ENCODE measurements around the gene ELMO3. TPM values are rescaled to one million over a fixed set of nuclear protein-coding genes. Genes with fewer than 3 reads are reported as not detected.
A peak's percentile ranks its signal among the peaks of the same experiment; 100 is the strongest.

Gene ELMO3
- total and polyA plus RNA-seq, 2 donors, result 2.7 to 6.4 TPM

DNA sequence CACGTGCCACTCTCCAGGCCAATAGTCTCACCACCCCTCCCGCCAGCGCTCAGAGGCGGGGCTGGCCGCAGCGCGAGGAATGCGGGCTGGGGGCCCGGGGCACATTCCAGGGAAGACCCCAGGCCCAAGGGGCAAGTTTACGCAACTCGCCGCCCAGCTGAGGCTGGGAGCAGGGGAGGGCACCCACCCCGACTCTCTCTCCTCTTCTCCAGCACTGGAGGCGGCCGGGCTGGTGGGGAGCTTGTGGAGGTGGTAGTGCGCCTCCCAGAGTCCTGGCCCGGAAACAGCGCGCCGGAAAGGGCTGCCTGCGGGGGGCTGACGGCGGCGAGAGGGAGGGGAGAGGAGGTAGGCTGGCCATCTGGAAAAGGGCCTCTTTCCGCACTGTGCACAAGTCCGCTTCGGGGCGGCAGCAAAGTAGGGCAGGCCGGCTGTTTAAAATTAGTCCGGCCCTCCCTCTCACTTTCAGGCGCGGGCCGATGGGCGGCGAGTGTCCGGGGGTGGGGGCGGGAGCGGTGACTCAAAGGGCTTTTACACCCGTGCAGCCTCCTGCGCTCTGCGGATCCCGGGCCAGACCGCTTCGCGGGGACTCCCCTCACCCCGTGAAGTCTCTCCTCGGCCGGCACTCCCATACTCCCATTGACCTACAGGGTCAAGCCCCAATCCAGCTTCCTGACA, 47.3 kb downstream of the ELMO3 start:
- no peaks in the 10 kb centered on the region for H3K4me1 ChIP-seq (ENCODE audit: insufficient read depth)
- DNase-seq (ENCODE audit: extremely low spot score), result no peak
- H3K36me3 ChIP-seq (ENCODE audit: insufficient read depth), result no peaks in the 10 kb centered on the region
- under 1% methylated on average over 48 of the region's 48 CpGs for WGBS
- H3K4me3 ChIP-seq (ENCODE audit: low read depth, low read length), result peak overlapping the region; percentile 69
- H3K27ac ChIP-seq (ENCODE audit: low read depth), result peak overlapping the region; percentile 66

DNA sequence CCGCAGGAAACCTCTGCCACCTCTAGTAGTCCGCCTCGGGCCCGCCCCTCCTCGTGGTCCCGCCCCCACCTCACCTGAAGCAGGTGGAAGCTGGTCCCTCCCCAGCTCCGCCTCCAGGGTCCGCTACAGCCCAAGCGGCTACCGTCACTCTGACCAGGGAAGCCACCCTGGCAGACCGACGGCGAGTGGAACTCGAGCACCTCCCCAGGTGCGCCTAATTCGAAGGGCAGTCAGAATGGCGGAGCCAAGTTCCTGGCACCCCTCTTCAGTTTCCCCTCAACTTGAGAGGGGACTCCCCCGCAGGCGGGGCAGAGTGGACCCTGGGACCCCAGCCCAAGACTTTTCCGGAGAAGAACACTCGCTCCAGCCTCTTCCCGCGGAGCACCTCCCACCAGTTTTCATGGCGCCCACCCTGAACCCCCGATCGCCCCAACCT, 47.8 kb downstream of the ELMO3 start:
- DNase-seq (ENCODE audit: extremely low spot score), result no peak
- WGBS, result under 1% methylated on average over 26 of the region's 26 CpGs
- Histone ChIP-seq H3K27ac (ENCODE audit: low read depth) (peak overlapping the region; percentile 60), H3K4me1 (ENCODE audit: insufficient read depth) (no peaks in the 10 kb centered on the region), H3K36me3 (ENCODE audit: insufficient read depth) (no peaks in the 10 kb centered on the region), H3K4me3 (ENCODE audit: low read depth, low read length) (peak overlapping the region; percentile 69)

DNA sequence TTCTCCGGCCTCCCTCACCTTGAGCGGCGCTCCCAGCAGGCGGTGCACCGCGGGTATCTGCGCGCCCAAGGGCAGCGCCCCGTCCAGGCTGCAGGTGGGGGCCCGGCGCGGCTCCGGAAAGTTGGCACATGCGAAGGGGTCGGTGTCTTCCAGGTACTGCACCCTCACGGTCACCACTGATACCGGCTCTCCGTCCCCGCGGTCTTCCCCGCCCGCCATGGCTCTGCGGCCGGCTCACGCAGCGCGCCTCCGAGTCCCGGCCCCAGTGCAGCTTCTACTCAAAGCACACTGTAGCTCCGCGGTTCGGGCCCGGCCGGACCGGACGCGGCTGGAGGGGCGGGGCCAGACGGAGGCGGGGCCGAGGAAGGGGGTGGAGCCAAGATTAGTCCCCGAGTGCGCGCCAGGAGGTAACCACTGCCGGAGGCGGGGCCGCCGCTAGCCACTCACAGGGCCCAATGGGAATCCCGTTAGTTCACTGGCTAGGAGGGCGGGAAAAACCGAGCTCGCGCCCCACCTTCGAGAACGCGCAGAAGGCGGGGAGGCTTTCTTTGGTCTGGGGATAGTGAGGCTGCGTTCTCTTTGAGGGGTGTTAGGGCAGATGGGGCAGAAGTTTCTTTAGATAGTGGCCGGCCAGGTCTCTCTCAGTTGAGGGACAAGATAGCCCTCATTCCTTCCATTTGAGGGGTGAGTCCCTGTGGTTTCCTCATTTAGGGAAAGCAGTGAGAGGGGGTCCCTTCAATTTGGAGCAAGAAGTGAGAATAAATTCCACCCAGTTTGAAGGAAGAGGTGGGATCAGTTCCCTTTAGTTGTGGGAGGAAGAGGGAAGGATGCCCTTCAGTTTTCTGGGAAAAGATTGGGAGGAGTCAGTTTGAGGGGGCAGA, 48.5 kb downstream of the ELMO3 start, which contains the start of gene FHOD1:
FHOD1 (minus strand) TSS at position 290 of the 881 bp plus-strand sequence; CDS start at position 219, 71 bp downstream.
- H3K4me3 ChIP-seq (ENCODE audit: low read depth, low read length), result peak within 1 kb of the TSS; percentile 69
- H3K36me3 ChIP-seq (ENCODE audit: insufficient read depth), result no peaks in the 10 kb centered on the region
- H3K4me1 ChIP-seq (ENCODE audit: insufficient read depth), result no peaks in the 10 kb centered on the region
- WGBS, result under 1% methylated on average over 60 of the region's 60 CpGs
- H3K27ac ChIP-seq (ENCODE audit: low read depth), result peak within 1 kb of the TSS; percentile 66
- DNase-seq (ENCODE audit: extremely low spot score), result peak; percentile 76

DNA sequence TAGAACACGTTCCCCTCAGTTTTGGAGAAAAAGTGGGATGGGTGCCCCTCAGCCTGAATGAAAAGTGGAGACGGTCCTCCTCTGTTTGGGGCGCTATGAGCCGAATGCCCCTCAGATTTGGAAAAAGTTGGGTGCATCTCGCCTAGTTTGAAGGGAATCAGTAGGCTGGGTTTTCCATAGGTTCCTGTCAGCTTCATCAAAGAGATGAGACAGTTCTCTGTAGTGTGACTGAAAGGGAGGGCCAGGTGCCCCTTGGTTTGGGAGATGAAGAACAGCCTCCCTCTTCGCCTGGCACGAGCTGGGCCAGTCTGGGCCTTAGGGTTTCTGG, 49.1 kb downstream of the ELMO3 start:
- no peak for DNase-seq (ENCODE audit: extremely low spot score)
- Histone ChIP-seq H3K36me3 (ENCODE audit: insufficient read depth) (no peaks in the 10 kb centered on the region), H3K4me3 (ENCODE audit: low read depth, low read length) (peak overlapping the region; percentile 48), H3K4me1 (ENCODE audit: insufficient read depth) (no peaks in the 10 kb centered on the region), H3K27ac (ENCODE audit: low read depth) (no peak overlapping the region)
- WGBS, result 4% methylated on average over 7 of the region's 7 CpGs

DNA sequence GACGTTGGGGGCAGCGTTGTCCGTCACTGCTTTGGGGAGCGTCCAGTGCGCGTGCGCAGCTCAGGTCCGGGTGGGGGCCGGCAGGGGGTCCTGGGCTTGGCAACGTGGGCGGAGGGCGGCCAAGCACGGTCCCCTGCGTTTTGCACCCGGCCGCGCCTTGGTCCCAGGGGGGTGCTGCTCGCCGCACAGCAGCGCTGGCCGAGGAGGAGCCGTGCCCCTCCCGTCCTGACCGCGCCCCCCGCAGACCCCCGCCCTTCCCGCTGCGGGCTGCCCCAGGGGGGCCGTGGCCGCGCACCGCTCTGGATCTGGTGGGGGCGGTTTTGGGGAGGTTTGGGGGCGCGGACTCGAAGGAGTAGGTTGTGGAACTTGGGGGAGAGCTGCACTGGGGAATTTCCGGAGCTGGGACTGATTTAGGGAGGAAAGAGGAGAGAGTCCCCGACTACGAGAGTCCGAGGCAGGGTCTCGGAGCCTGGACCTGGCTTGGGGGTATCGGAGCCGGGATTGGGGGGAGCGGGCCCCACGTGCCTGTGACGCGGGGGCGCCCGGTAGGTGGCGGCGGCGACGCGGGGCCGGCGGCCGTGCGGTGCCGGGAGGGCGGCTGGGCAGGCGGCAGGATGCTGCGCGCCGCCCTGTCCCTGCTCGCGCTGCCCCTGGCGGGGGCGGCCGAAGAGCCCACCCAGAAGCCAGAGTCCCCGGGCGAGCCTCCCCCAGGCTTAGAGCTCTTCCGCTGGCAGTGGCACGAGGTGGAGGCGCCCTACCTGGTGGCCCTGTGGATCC, 49.7 kb downstream of the ELMO3 start, which contains the start of gene SLC9A5:
SLC9A5 (plus strand) TSS at position 579 of the 777 bp plus-strand sequence; CDS start at position 615, 36 bp downstream.
- H3K4me1 ChIP-seq (ENCODE audit: insufficient read depth), result no peaks in the 10 kb centered on the region
- WGBS, result under 1% methylated on average over 75 of the region's 75 CpGs
- no peak for DNase-seq (ENCODE audit: extremely low spot score)
- peak within 1 kb of the TSS; percentile 48 for H3K4me3 ChIP-seq (ENCODE audit: low read depth, low read length)
- H3K36me3 ChIP-seq (ENCODE audit: insufficient read depth), result no peaks in the 10 kb centered on the region
- no peak within 1 kb of the TSS for H3K27ac ChIP-seq (ENCODE audit: low read depth)

DNA sequence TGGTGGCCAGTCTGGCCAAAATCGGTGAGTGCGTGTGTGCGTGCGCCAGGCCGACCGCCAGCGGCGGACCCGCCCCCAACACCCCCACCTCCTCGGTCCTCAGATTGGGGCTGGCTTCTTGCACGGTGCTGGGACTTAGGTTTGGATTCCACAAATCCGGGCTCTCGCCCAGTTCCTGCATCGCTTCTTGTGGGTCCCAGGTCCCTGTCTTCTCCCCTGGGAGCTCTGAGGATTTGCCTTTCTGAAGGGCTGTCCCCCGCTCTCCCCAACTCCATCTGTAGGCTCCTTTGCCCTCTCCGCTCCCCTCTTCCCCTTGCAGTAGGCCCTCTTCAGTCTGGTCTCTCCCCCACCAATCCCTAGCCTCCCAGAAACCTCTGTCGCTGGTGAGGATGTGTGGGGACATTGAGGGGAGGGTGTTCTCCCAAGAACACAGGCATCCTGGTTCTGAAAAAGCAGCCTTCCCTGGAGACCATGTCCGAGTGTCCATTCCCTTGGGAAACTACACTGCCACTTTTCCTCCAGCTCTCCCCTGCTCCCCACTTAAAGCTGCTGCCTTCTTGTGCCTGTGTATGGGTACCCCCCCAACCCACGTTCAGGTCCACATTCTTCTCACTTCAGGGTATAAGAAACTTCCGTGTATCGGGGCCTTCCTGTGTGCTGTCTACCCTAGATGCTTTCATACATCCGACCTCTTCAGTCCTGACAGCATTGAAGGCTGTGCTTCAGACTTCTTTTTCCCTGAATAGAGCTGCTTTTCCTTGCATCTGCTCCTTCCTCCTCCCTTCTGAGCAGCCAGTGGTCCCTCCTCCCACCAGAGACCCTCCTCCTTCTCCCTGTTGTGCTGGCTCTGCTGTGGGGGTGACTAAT, 50.5 kb downstream of the ELMO3 start:
- H3K36me3 ChIP-seq (ENCODE audit: insufficient read depth), result no peaks in the 10 kb centered on the region
- no peaks in the 10 kb centered on the region for H3K4me1 ChIP-seq (ENCODE audit: insufficient read depth)
- 17% methylated on average over 22 of the region's 22 CpGs for WGBS
- peak overlapping the region; percentile 48 for H3K4me3 ChIP-seq (ENCODE audit: low read depth, low read length)
- no peak overlapping the region for H3K27ac ChIP-seq (ENCODE audit: low read depth)
- no peak for DNase-seq (ENCODE audit: extremely low spot score)

DNA sequence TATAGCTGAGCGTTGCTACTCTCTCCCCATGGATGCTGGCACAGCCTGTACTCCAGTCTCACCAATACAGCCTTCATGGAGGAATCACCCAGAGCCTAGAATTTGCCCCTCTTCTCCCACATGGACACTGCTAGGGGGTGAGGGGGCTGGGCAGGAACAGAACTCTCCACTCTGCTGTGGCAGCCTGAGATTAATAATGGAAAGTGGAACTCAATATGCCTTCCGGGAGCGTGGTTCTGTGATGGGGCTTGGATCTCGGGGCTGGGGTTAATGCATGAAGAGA, 51.1 kb downstream of the ELMO3 start:
- 63% methylated on average over 4 of the region's 4 CpGs for WGBS
- Histone ChIP-seq H3K27ac (ENCODE audit: low read depth) (no peak overlapping the region), H3K36me3 (ENCODE audit: insufficient read depth) (no peaks in the 10 kb centered on the region), H3K4me1 (ENCODE audit: insufficient read depth) (no peaks in the 10 kb centered on the region), H3K4me3 (ENCODE audit: low read depth, low read length) (no peak overlapping the region)
- no peak for DNase-seq (ENCODE audit: extremely low spot score)

DNA sequence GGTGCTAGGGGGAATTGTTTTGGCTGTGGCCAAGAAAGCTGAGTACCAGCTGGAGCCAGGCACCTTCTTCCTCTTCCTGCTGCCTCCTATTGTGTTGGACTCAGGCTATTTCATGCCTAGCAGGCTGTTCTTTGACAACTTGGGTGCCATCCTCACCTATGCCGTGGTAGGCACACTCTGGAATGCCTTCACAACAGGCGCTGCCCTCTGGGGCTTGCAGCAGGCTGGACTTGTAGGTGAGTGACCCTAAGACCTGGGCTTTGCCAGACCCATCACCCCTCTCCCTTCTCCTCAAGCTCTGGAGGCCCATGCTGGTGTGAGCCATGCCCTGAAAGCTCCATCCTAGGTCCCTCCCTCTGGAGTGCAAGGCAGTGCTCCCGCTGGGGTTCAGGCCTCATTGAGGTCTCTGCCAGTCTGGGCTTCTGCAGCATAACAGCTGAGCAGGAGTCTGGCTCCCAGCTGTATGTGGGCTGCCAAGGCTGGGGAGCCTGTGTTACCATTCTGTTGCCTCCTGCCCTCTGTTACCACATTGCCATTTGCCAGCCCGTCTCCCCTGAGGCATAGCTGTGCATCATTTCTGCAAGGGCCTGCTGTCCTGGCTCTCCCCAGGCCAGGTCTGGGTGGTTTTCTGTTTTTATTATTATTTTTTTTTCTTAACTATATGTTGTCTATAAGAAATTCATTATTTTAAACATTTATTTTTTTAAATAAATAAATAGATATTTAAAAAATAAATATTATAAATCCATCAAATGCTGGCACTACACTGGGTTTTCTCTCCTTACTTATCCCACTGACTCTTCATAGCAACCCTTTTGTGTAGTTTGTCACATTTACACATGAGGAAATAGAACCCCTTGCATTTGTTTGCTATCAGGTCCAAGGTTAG, 53.9 kb downstream of the ELMO3 start:
- DNase-seq (ENCODE audit: extremely low spot score), result no peak
- Histone ChIP-seq H3K27ac (ENCODE audit: low read depth) (no peak overlapping the region), H3K4me3 (ENCODE audit: low read depth, low read length) (no peak overlapping the region), H3K36me3 (ENCODE audit: insufficient read depth) (no peaks in the 10 kb centered on the region), H3K4me1 (ENCODE audit: insufficient read depth) (no peaks in the 10 kb centered on the region)
- 93% methylated on average over 4 of the region's 4 CpGs for WGBS

Small RNAs within 50 kb of the gene (small RNA-seq; reads per million reads assigned to genes)
- 11.4 reads per million, percentile 94 among the genes with 10 or more reads in this experiment for gene MIR328

Other genes with a start within 250 kb of the ELMO3 start
- not detected for gene CES3, start 237.9 kb upstream of the ELMO3 start, total RNA-seq
- gene CES3, start 237.9 kb upstream of the ELMO3 start, polyA plus RNA-seq, result 0.19 TPM
- gene CES4A, start 210.5 kb upstream of the ELMO3 start, total RNA-seq, result 4.9 TPM
- 4.0 TPM for gene CES4A, start 210.5 kb upstream of the ELMO3 start, polyA plus RNA-seq
- 62.5 TPM for gene CBFB, start 170.0 kb upstream of the ELMO3 start, total RNA-seq
- gene CBFB, start 170.0 kb upstream of the ELMO3 start, polyA plus RNA-seq, result 19.3 TPM
- gene PHAF1, start 89.2 kb upstream of the ELMO3 start, total RNA-seq, result 22.8 TPM
- gene PHAF1, start 89.2 kb upstream of the ELMO3 start, polyA plus RNA-seq, result 11.0 TPM
- 22.4 TPM for gene B3GNT9, start 48.1 kb upstream of the ELMO3 start, total RNA-seq
- gene B3GNT9, start 48.1 kb upstream of the ELMO3 start, polyA plus RNA-seq, result 26.4 TPM
- gene TRADD, start 39.2 kb upstream of the ELMO3 start, total RNA-seq, result 7.3 TPM
- 38.1 TPM for gene TRADD, start 39.2 kb upstream of the ELMO3 start, polyA plus RNA-seq
- 4.7 TPM for gene FBXL8, start 39.2 kb upstream of the ELMO3 start, total RNA-seq
- 20.4 TPM for gene FBXL8, start 39.2 kb upstream of the ELMO3 start, polyA plus RNA-seq
- 4.5 TPM for gene HSF4, start 34.4 kb upstream of the ELMO3 start, total RNA-seq
- 75.2 TPM for gene HSF4, start 34.4 kb upstream of the ELMO3 start, polyA plus RNA-seq
- 5.3 TPM for gene NOL3, start 28.6 kb upstream of the ELMO3 start, total RNA-seq
- 66.6 TPM for gene NOL3, start 28.6 kb upstream of the ELMO3 start, polyA plus RNA-seq
- gene MATCAP1, start 15.2 kb upstream of the ELMO3 start, total RNA-seq, result 11.4 TPM
- gene MATCAP1, start 15.2 kb upstream of the ELMO3 start, polyA plus RNA-seq, result 20.9 TPM
- gene EXOC3L1, start 9.0 kb upstream of the ELMO3 start, total RNA-seq, result 3.4 TPM
- 3.7 TPM for gene EXOC3L1, start 9.0 kb upstream of the ELMO3 start, polyA plus RNA-seq
- gene E2F4, start 7.0 kb upstream of the ELMO3 start, total RNA-seq, result 28.0 TPM
- gene E2F4, start 7.0 kb upstream of the ELMO3 start, polyA plus RNA-seq, result 65.0 TPM
- 12.6 TPM for gene TMEM208, start 28.0 kb downstream of the ELMO3 start, total RNA-seq
- gene TMEM208, start 28.0 kb downstream of the ELMO3 start, polyA plus RNA-seq, result 54.4 TPM
- gene FHOD1, start 48.4 kb downstream of the ELMO3 start, total RNA-seq, result 7.5 TPM
- 16.4 TPM for gene FHOD1, start 48.4 kb downstream of the ELMO3 start, polyA plus RNA-seq
- gene SLC9A5, start 49.8 kb downstream of the ELMO3 start, total RNA-seq, result 0.32 TPM
- 0.29 TPM for gene SLC9A5, start 49.8 kb downstream of the ELMO3 start, polyA plus RNA-seq
- 12.8 TPM for gene PLEKHG4, start 80.4 kb downstream of the ELMO3 start, total RNA-seq
- 5.8 TPM for gene PLEKHG4, start 80.4 kb downstream of the ELMO3 start, polyA plus RNA-seq
- 1.1 TPM for gene KCTD19, start 127.6 kb downstream of the ELMO3 start, total RNA-seq
- 0.14 TPM for gene KCTD19, start 127.6 kb downstream of the ELMO3 start, polyA plus RNA-seq
- 2.1 TPM for gene LRRC36, start 127.7 kb downstream of the ELMO3 start, total RNA-seq
- gene LRRC36, start 127.7 kb downstream of the ELMO3 start, polyA plus RNA-seq, result 0.19 TPM
- gene TPPP3, start 194.4 kb downstream of the ELMO3 start, total RNA-seq, result 24.0 TPM
- gene TPPP3, start 194.4 kb downstream of the ELMO3 start, polyA plus RNA-seq, result 14.6 TPM
- 3.8 TPM for gene ZDHHC1, start 217.3 kb downstream of the ELMO3 start, total RNA-seq
- 10.9 TPM for gene ZDHHC1, start 217.3 kb downstream of the ELMO3 start, polyA plus RNA-seq
- 6.9 TPM for gene HSD11B2, start 232.0 kb downstream of the ELMO3 start, total RNA-seq
- gene HSD11B2, start 232.0 kb downstream of the ELMO3 start, polyA plus RNA-seq, result 1.9 TPM

All from urinary bladder (tissue), 4 donors.